ENCODE results near the gene SLC12A9.

DNA sequence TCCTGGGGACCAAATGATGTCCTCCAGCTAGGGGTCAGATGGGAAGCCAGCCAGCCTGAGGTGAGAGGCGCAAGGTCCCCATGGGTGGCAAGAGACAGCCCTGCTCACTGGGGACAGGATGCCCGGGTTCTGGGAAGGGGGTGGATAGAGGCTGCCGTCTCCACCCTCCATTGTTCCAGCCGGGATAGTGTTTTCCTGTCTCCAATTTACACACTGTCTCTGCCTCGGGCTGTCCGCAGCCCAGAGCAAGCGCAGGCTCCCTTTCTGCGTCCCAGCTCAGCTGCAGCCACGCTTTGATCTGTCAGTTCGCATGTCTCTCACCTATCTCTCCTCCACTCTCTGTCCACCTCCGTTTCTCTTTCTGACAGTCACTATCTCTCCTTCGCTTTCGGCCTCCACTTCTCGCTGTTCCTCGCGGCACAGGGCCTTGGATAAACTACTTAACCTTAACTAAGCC, 27.3 kb upstream of the SLC12A9 start:
- TF ChIP-seq, protein P1, sequence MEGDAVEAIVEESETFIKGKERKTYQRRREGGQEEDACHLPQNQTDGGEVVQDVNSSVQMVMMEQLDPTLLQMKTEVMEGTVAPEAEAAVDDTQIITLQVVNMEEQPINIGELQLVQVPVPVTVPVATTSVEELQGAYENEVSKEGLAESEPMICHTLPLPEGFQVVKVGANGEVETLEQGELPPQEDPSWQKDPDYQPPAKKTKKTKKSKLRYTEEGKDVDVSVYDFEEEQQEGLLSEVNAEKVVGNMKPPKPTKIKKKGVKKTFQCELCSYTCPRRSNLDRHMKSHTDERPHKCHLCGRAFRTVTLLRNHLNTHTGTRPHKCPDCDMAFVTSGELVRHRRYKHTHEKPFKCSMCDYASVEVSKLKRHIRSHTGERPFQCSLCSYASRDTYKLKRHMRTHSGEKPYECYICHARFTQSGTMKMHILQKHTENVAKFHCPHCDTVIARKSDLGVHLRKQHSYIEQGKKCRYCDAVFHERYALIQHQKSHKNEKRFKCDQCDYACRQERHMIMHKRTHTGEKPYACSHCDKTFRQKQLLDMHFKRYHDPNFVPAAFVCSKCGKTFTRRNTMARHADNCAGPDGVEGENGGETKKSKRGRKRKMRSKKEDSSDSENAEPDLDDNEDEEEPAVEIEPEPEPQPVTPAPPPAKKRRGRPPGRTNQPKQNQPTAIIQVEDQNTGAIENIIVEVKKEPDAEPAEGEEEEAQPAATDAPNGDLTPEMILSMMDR (IDR thresholded peaks at IDR 0.05) = no peak
- TF ChIP-seq POLR2AphosphoS5 (IDR thresholded peaks at IDR 0.05) (no peak), POLR2A (IDR thresholded peaks at IDR 0.05) (no peak), EP300 (IDR thresholded peaks at IDR 0.05) (no peak)
